SKM-1 (cell line): Measurements from ENCODE around the gene CRYBB1.
"Not testable (repeated sequence)": the region's sequence is repeated elsewhere in the genome, so short reads cannot be mapped to it uniquely, and the experiment has no call there.

Experiments used
- DNase-seq: peaks from one replicate; lab custom pipeline; 2025; ENCODE audit not compliant: unreplicated experiment; lab: John Stamatoyannopoulos, UW

CRYBB1 gene

DNA sequence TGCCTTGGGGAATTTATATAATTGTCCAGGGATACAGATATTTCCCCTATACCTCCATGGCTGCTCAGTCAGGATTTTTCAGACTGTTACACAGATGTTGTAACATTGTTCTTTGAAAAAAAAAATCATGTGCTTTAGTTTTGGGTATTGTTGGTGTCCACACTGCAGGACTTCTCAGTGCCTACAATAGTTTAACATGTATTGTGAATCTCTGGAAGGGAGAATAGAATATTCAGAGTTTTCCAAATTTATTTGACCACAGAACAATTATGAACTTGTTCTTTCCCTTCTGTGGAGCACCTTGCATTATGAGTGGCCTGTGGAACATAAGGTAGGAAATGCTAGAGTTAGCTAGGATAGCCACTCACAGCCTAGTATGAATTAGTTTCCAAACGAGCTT is 18.5 kb upstream of the CRYBB1 start:
- DNase-seq: no peak

DNA sequence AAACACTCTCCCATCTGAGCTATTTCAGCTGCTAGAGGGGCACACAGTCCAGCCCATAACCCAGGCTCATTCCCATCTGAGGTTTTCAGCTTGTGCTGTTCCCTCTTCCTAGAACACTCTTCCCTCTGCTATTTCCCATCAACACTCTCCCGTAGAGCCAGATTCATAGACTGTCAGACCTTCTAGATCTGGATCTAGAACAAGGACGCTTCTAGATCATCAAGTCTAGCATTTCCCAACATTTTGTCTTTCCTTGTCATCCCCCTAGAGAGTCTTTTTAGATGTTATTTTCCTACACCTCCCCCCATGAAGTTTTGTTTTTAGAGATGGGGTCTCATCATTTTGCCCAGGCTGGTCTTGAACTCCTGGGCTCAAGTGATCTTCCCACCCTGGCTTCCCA is 17.3 kb upstream of the CRYBB1 start:
- DNase-seq: no peak

DNA sequence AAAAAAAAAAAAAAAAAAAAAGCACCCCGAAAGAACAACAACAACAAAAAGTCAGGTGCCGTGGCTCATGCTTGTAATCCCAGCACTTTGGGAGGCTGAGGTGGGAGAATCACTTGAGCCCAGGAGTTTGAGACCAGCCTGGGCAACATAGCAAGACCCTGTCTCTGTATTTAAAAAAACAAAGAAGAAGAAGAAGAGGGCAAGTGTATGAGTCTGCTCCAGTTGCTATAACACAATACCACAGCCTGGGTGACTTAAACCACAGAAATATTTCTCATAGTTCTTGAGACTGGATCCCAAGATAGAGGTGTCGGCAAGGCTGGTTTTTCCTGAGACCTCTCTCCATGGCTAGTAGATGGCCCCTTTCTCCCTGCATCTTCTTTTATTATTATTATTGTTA is 16.4 kb upstream of the CRYBB1 start:
- DNase-seq: no peak

DNA sequence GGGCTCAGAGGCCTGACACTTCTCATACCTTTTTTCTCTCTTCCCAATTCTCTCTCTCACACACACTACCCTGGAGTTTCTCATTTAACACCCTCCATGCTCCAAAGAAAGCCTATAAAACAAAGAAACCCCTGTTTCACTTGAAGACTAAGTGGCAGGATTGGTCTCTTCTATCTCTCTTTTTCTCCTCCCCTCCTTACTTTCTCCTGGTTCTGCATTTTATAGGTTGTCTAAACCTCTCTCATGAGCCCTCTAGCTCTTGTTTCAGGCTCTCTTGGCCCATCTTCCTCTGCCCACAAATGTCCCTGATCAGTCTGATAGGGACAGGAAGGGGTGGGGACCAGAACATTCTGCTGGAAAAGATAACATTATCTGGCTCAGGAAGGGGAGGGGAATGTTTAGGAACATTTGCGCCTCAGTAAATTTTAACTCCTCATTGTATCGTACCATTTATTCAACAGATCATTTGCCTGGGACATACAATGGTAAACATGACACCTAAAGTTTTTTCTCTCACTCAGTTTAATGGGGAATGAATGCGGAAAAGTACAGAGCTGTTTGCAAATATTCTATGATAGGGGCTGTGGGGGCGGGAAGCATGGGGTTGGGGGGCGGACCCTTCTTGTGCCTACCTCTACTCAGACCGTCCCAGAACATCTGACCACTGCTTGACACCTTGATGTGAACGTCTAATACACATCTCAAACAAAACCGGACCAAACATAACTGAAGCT is 14.8 kb upstream of the CRYBB1 start:
- DNase-seq: no peak

DNA sequence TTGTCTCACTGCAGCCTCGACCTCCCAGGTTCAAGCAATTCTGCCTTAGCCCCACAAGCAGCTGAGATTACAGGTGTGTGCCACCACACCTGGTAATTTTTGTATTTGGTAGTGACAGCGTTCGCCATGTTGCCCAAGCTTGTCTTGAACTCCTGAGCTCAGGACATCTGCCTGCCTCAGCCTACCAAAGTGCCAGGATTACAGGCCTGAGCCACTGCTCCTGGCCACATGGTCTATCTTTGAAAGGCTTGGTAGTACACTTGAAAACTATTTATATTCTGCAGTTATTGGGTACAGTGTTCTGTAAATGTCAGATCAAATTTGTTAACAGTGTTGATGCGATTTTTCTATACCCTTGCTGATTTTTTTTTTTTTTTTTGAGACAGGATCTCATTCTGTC is 13.5 kb upstream of the CRYBB1 start:
- DNase-seq: no peak

DNA sequence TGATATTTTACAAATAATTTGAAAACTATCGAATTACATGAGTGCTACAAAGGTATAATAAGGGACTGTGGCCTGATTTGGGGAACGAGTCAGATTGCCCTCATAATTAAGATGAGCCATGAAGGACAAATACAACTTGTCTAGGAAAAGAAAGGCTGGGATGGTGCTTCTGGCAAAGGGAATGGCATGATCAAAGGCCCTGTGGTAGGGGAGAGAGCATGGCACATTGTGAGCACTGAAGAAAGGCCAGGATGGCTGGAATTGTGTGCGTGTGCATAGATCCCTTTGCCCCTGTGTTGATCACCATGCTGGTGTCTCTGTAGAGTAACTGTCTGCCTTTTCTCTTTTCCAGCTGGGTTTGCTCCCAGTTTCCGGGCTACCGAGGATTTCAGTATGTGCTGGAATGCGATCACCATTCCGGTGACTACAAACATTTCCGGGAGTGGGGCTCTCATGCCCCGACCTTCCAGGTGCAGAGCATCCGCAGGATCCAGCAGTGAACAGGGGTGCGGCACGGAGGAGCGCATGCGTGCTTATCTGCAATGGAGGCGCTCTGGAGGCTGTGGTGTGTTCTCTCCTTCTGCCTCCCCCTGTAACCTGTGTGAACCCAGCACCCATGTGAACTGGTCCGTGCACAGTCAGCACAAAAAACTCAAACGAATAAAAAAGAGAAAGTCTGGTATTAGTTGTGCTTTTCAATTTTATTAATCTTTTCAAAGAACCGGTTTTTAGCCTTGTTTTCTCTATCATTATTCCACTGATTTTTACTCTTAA is 12.3 kb upstream of the CRYBB1 start:
- no peak for DNase-seq

DNA sequence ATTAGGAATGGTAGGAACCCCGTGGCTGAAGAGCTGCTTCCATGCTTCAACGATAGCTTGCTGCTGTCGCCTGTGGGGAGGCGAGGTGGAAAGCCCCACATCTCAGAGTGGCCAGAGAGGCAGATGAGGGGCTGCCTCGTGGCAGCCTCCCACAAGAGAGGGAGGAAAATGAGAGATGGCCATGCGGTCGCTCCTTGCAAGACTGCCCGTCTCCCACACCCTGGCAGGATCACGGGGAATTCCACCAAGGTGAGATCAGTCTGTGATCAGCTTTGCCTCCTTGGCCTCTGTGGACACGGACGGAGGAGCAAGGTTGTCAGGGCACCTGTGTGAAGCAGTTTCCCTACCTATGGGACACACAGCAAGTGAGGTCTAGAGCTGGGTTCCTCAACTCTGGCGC is 7.0 kb upstream of the CRYBB1 start:
- DNase-seq: no peak

DNA sequence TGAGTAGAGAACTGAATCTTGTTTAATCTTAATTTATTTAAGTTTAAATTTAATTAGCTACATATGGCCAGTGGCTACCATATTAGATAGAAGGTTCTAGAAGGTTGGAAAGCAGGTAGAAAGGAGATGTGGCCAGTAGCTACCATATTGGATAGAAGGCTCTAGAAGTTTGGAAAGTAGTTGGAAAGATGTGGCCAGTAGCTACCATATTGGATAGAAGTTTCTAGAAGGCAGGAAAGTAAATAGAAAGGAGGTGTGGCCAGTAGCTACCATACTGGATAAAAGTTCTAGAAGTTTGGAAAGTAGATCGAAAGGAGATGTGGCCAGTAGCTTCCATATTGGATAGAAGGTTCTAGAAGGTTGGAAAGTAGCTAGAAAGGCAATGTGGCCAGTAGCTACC is 6.2 kb upstream of the CRYBB1 start:
- no peak for DNase-seq

DNA sequence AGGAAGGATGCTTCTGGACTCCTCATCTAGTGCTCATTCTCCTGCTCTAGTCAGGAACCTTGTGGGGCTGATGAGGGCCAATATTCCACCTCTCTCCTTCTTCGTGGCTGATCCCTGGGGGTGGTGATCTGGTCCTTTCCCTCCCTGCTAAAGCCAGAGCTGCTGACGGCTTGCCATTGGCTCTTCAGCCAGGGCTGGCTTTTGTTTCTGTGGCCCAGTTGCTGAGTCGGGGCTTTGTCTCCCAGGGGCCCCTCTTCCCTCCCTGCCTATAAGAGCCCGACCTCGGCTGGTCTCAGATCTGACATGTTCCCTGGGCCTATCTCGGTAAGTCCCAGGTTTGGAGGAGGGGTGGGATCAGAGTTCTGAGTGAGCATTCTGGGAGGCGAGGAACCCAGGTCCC is 3.8 kb upstream of the CRYBB1 start, which contains the start of gene CRYBA4:
Gene CRYBA4, plus strand, starts transcription at position 301 of the 400 bp plus-strand sequence. CDS start 634 bp downstream, outside the sequence.
- DNase-seq: no peak

DNA sequence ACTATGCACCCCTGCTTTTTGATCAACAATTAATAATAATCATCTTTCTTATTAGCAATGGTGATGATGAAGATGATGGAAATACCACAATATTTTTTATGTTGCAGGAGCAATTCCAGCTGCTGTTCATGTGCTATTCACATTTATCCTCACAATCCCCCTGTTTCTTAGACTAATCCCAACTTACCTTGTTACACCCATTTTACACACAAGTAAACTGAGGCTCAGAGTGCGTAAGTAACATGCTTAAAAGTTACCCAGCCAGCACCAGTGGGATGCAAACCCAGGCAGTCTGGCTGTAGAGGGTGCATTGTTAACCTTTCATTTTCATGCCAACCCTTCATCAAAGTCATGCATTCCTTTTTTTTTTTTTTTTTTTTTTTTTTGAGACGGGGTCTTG is 2.4 kb upstream of the CRYBB1 start:
- no peak for DNase-seq

DNA sequence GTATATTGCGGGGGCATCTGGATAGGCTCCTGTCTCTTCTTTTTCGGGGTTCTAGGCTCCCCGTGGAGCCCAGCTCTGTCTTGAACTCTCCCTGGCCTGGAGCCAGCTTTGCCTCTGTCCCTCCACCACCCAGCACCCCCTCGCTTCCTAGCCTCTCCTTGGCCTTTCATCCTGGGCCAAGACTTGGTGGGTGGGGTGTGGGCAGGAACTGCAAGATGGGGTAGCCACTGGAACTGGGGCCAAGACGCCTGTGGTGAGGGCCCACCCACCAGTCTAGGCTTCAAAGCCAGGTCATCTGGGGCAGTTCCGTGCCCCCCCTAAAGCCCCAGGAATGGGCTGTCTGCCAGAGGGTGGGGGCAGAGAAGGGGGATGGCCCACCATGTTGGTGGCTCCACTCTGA is 1.7 kb upstream of the CRYBB1 start:
- DNase-seq: no peak

DNA sequence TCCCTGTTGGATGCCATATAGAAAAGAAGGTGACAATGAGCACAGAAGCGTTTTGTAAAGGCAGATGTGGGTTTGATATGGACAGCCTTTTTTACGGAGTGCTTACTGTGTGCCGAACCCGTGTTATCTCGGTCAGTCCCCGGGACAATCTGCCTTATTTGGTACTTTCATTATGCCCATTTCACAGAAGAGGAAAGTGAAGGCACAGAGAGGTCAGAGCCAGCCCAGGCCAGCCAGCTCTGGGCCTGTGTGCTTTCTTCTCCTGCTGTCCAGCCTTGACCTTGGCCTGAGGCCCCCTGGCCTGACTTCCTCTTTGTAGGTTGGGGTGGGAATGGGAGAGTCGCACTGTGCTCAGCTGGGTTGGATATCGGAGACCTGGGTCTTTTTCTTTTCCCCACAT is 628 bp upstream of the CRYBB1 start:
- DNase-seq: no peak

DNA sequence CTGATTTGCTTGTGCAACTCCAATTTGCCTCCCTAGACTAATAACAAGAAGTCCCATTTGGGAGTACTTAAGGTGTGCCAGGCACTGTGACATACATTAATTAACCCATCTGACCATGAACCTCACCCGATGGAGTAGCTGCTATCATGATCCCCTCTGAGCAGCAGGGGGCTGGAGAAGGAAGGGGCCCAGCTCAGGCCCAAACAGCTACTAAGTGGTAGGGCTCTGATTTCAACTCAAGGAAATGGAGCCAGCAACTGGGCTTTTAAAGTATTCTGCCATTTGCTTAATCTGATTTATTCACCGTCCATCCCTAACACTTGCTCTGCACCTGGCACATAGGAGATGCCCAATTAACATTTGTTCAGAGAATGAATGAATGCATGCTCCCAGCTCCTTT is 1.2 kb downstream of the CRYBB1 start:
- no peak for DNase-seq

DNA sequence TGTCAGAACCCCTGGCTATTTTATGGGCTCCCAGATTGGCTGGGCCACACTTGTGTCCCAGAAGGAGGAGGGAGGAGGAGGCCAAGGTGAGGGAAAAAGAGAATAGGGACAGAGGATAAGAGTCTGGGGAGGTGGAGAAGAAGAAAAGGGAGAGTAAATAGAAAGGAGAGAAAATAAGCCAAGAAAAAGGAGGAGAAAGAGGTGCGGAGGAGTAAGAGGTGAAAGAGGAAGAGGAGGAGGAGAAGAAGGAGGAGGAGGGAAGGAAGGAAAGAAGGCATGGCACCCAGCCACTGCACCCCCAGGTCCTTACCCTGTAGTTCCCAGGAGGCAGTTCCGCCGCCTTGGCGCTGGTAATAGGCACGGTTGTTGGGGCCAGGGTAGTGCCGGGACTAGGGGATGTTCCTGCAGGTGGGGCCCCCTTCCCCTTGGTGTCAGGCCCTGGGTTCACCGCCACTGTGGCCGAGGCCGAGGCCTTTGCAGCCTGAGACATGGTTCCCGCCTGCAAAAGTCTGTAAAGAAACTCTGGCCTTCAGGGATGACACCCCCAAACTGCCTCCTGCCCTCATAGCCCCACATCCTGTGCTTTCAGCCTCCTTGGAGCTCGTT is 1.9 kb downstream of the CRYBB1 start:
- no peak for DNase-seq

DNA sequence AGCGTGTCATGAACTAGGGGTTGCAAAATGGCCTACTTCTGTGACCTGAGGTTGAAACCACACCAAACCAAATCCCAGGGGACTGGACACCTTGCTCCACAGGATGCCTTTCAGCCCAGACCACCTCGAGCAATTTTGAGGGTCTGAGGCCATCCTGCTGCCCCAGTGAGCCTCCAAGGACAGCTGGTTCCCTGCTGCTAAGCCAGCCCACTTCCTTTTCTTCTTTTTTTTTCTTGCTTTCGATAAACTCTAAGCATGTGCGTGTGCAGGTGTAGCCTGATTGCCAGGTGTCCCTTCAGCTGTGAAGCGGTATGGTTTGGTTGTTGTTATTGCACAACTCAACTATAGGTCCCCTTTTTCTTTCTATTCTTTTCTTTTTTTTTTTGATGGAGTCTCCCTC is 2.7 kb downstream of the CRYBB1 start:
- DNase-seq: no peak

DNA sequence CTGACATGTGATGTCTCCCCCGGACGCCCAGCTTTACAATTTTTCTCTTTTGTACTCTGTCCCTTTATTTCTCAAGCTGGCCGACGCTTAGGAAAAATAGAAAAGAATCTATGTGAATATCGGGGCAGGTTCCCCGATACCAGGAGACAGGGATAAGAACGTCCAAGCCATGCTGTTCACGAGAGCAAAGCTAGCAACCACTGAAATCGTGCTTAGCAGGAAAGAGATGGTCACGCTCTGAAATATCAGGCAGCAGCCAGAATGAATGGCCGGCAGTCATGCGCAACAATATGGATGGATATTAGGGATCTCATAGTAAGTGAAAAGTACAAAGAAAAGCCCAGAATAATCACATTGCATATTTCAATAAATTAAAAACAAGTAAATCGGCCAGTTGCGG is 3.5 kb downstream of the CRYBB1 start:
- DNase-seq: no peak

DNA sequence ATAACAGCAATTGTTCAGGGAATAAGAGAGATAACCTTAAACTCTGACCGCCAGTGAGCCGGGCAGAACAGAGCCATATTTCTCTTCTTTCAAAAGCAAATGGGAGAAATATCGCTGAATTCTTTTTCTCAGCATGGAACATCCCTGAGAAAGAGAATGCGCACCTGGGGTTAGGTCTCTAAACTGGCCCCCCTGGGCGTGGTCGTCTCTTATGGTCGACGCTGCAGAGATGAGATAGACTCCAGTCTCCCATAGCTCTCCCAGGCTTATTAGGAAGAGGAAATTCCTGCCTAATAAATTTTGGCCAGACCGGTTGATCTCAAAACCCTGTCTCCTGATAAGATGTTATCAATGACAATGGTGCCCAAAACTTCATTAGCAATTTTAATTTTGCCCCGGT is 4.1 kb downstream of the CRYBB1 start:
- not testable (repeated sequence) for DNase-seq

DNA sequence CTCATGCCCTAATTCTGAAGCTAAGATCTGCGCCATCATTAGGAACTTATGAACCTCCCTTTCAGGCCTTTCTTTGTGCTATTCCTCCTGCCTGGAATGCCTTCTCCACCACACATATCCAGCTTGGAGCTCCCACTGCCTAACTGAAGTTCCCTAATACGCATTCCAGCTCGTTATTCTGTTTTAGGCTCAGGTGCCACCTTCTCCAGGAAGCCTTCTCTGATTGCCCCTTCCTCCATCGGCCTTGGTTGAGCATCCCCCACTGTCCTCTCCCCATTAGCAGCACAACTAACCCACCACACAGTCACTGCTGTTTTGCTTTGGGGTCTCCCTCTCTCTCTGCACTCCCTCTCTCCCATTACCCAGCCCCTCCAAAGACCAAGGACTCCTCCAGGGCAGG is 5.2 kb downstream of the CRYBB1 start:
- no peak for DNase-seq

DNA sequence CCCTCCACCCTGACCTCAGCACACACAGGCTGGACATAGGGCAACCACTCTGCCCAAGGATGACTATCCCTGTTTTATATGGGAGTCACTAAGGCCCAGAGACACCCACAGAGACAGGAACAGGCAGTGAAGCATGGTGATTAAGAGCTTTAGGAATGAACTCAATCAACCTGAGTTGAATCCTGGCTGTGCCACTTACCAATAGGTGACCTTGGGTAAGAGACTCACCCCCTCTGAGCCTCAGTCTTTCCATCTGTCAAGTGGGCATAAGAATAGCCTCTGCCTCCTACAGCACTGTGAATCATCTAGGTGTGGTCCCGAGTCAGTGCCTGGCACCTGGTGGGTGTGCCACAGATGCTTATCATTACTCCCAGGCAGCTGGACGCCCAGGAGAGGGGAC is 6.8 kb downstream of the CRYBB1 start:
- no peak for DNase-seq

DNA sequence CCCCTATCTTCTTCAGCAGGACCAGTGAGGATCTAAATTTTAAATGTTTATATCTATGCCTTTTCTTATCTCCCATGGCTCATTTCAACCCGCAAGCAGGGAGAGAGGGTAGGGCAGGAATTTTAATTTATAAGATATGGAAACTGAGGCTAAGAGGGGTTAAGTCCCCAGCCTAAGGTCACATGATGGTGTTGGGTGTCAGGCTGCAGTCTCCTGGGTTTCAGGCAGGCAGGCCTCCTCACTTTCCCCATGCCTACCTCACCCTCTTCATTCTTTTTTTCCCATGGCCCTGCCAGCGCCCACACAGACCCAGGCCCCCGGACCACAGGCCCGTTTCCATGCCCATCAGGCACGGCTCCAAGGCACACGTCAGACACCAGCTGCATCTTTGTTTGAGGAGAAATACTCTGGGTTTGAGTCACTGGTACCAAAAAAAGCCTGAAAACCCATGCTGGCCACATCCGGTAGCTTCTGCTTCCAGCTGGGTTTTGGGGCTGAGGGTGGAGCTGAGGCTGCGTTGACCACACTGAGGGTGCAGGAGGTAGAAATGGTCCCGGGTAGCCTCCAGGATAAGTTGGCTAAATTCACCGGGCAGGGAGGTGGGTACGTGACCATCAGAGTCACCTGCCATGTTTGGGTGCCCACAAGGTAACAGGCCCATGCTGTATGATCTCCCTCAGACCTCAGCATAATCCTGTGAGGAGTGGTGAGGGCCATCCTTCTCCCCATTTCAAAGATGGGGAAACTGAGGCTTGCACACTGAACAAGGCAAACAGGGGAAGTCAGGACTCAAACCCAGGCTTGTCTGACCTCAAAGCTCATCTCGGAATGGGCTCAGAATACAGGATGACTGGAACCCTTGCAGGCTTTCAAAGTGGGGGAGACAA is 7.5 kb downstream of the CRYBB1 start:
- no peak for DNase-seq

DNA sequence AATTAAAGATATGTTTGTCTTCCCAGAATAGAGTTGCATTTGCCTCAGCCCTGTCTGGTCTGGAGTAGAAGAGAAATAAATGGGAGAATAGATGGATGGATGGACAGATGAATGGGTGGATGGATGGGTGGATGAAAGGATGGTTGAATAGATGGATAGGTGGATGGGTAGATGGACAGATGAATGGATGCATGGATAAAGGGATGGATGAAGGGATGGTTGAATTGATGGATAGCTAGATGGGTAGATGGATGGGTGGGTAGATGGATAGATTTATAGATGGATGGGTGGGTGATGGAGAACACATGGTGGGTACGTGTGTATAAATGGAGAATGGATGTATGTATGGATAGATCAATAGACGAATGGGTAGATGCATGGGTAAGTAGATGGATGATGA is 8.5 kb downstream of the CRYBB1 start:
- no peak for DNase-seq
